ENCODE results near the gene C9orf153. TPM values are rescaled to one million over a fixed set of nuclear protein-coding genes. Genes with fewer than 3 reads are reported as not detected.
A peak's percentile ranks its signal among the peaks of the same experiment; 100 is the strongest.
"Not testable (repeated sequence)": the region's sequence is repeated elsewhere in the genome, so short reads cannot be mapped to it uniquely, and the experiment has no call there.

Gene C9orf153
- total RNA-seq, 1 donor from 2014 or later = 0.51 TPM

DNA sequence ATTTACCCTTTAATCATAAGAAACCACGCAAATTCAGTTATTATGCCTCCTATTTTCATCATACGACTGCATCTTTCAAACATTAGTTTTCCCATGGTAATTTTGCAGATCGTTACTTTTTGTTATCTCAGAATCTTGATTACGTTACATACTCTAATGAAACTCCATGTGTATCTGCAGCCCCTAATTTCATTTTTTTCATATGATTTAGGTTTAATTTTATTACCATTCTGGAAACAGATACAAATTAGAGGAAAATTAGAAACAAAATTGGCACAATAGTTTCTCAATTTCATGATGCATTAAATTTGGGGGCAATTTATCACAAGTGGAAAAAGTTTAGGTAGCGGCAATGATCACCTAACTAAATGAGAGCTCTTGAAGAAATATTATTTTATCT is 52.3 kb downstream of the C9orf153 start:
- peaks cover 11% of the 10 kb centered on the region for H3K4me1 Mint-ChIP-seq
- no peaks in the 10 kb centered on the region for H3K27me3 Mint-ChIP-seq (ENCODE audit: low read depth)
- no peak for DNase-seq (ENCODE audit: low spot score in 2 of 2, unreplicated experiment in 2 of 2)
- H3K9me3 Mint-ChIP-seq = peaks cover 4% of the 10 kb centered on the region
- H3K27ac Mint-ChIP-seq = no peak overlapping the region
- no peak overlapping the region for H3K4me3 Mint-ChIP-seq
- H3K36me3 Mint-ChIP-seq = no peaks in the 10 kb centered on the region
- TF ChIP-seq CTCF (IDR thresholded peaks at IDR 0.05; ENCODE audit: unreplicated experiment) = no peak

DNA sequence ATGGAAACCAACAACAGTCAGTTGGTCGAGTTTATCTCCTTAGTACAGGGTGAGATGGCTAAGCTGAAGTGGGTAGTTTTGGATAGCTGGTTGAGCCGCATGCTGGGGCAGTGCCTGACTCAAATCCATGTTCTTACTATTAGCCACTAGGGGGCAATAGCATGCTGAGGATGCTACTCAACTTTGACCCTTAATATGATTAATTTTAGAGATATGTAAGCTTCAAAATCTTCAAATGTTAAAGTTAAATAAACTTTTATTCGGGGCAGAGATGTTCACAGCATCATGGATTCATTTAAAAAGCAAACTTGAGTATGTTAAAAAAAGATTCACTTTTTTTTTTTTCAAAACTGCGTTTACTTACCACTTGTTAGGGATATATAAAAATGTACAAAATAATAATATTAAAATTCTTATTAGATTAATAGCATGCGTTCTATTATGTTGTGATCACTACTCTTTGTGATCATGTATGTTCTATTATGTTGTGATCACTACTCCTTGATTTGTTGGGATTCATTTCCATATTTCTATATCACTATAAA is 57.0 kb downstream of the C9orf153 start:
- H3K9me3 Mint-ChIP-seq = no peaks in the 10 kb centered on the region
- H3K27me3 Mint-ChIP-seq (ENCODE audit: low read depth) = no peaks in the 10 kb centered on the region
- H3K27ac Mint-ChIP-seq = no peak overlapping the region
- DNase-seq (ENCODE audit: low spot score in 2 of 2, unreplicated experiment in 2 of 2) = no peak
- peaks cover 19% of the 10 kb centered on the region for H3K4me1 Mint-ChIP-seq
- H3K36me3 Mint-ChIP-seq = no peaks in the 10 kb centered on the region
- no peak overlapping the region for H3K4me3 Mint-ChIP-seq
- TF ChIP-seq CTCF (IDR thresholded peaks at IDR 0.05; ENCODE audit: unreplicated experiment) = peak; percentile 81

DNA sequence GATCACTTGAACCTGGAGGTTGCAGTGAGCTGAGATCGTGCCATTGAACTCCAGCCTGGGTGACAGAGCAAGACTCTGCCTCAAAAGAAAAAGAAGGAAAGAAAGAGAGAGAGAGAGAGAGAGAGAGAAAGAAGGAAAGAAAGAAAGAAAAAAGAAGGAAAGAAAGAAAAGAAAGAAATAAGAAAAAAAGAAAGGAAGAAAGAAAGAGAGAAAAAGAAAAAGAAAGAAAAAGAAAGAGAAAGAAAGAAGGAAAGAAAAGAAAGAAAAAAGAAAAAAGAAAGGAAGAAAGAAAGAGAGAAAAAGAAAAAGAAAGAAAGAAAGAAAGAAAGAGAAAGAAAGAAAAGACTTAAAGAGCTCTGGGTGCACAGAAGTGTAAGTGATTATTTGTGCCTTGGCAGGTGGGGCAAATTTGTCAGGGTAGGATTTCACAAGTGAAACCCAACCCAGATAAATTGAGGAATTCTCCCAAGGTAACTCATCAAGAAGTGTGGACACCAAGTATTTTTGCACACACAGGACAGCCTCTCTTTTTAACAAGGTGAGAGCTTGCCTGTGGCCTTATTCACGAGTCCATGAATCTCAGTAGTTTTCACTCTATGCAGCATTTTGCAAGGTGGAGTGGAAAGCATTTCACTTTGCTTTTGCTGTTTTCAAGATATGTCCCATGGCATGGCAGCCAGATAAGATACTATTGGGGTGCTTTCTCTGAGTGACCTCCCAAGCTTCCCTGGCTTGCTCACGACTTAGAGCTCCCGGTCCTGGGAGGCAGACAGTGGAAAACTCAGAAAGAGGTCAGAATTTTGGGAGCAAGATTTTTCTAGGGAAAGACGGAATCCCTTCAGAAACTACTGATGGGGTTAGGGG is 57.8 kb downstream of the C9orf153 start:
- no peaks in the 10 kb centered on the region for H3K27me3 Mint-ChIP-seq (ENCODE audit: low read depth)
- no peaks in the 10 kb centered on the region for H3K9me3 Mint-ChIP-seq
- H3K4me3 Mint-ChIP-seq = no peak overlapping the region
- no peak for DNase-seq (ENCODE audit: low spot score in 2 of 2, unreplicated experiment in 2 of 2)
- H3K4me1 Mint-ChIP-seq = peaks cover 19% of the 10 kb centered on the region
- H3K36me3 Mint-ChIP-seq = no peaks in the 10 kb centered on the region
- no peak for TF ChIP-seq CTCF (IDR thresholded peaks at IDR 0.05; ENCODE audit: unreplicated experiment)
- no peak overlapping the region for H3K27ac Mint-ChIP-seq

- Mint-ChIP-seq H3K36me3 (no peaks in the 10 kb centered on the region), H3K27ac (no peak overlapping the region), H3K4me3 (no peak overlapping the region), H3K27me3 (ENCODE audit: low read depth) (no peaks in the 10 kb centered on the region), H3K4me1 (peaks cover 19% of the 10 kb centered on the region), H3K9me3 (no peaks in the 10 kb centered on the region)
- TF ChIP-seq CTCF (IDR thresholded peaks at IDR 0.05; ENCODE audit: unreplicated experiment) = no peak
- DNase-seq (ENCODE audit: low spot score in 2 of 2, unreplicated experiment in 2 of 2) = no peak
Measured at GRCh38 chr9:86200599-86201162, 58.8 kb downstream of the C9orf153 start.

DNA sequence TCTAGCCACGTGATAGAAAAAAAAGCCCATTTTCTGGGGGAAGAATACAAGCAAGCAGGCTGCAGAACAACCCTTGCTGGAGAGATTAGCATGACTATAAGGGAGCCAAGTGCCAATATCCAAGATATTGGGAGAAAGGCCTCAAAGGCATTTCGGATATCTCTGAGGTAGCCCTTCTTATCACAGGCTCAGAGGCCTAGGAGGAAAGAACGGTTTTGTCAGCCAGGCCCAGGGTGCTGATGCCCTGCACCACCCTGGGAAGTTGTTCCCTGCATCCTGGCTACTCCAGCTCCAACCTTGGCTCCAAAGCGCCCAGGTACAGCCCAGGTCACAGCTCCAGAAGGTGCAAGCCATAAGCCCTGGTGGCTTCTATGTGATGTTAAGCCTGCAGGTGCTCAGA is 66.4 kb downstream of the C9orf153 start:
- Mint-ChIP-seq H3K27me3 (ENCODE audit: low read depth) (no peaks in the 10 kb centered on the region), H3K4me1 (no peaks in the 10 kb centered on the region), H3K9me3 (peaks cover 47% of the 10 kb centered on the region), H3K27ac (no peak overlapping the region), H3K4me3 (no peak overlapping the region), H3K36me3 (peaks cover 2% of the 10 kb centered on the region)
- no peak for DNase-seq (ENCODE audit: low spot score in 2 of 2, unreplicated experiment in 2 of 2)
- TF ChIP-seq CTCF (IDR thresholded peaks at IDR 0.05; ENCODE audit: unreplicated experiment) = no peak

DNA sequence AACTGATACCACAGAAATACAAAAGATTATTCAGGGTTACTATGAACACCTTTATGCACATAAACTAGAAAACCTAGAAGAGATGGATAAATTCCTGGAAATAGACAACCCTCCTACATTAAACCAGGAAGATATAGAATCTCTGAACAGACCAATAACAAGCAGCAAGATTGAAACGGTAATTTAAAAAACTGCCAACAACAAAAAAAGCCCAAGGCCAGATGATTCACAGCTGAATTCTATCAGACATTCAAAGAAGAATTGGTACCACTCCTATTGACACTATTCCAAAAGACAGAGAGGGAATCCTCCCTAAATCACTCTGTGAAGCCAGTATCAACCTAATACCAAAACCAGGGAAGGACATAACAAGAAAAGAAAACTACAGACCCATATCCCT is 68.8 kb downstream of the C9orf153 start:
- peaks cover 56% of the 10 kb centered on the region for H3K9me3 Mint-ChIP-seq
- not testable (repeated sequence) for DNase-seq (ENCODE audit: low spot score in 2 of 2, unreplicated experiment in 2 of 2); H3K4me1 Mint-ChIP-seq; H3K36me3 Mint-ChIP-seq; H3K27ac Mint-ChIP-seq; H3K27me3 Mint-ChIP-seq (ENCODE audit: low read depth); H3K4me3 Mint-ChIP-seq
